ENCODE results near the gene MICAL2.
A peak's percentile ranks its signal among the peaks of the same experiment; 100 is the strongest.

The MICAL2 gene

GRCh38 chr11:12189543-12190235 lies 79.3 kb downstream of the MICAL2 start:
- no peak for DNase-seq (ENCODE audit: low spot score)

GRCh38 chr11:12190511-12190910 lies 80.1 kb downstream of the MICAL2 start:
- DNase-seq (ENCODE audit: low spot score): no peak

GRCh38 chr11:12192794-12193514 lies 82.6 kb downstream of the MICAL2 start:
- no peak for DNase-seq (ENCODE audit: low spot score)

DNA sequence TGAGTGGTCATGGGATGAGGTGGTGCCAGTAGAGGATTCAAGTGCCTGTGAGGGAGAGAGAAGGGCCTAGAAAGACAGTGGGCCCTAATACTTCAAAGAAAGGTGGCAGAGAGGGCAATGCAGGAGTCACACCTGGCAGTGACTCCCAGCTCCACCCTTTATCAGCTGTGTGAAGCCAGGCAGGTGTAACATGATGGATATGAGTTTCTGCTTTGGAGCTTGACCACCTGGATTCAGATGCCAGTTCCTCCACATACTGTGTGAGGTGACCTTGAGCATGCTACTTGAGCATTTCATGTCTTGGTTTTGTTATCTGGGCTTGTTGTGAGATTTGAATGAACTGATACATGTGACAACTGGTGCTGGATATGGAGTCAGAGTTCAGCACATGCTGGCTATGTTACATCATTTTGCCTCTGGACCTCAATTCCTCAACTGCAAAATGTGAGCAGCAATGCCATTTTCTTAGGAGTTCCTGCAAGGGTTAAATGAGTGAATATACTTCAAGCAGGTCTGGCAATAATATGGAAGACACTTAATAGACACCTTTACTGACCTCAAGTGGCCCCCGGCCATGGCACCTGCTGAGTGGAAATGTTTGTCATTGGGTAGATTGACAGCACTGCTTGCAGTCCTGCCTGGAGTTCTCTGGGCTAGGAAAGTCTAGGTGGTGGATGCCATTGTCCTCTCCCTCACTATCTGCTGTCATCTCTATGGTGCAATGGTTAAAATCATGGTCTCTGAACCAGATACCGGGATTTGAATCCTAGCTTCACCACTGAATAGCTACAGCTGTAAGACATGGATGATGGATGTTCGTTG lies 83.3 kb downstream of the MICAL2 start:
- DNase-seq (ENCODE audit: low spot score): no peak

GRCh38 chr11:12195768-12196167 lies 85.4 kb downstream of the MICAL2 start:
- DNase-seq (ENCODE audit: low spot score): no peak

GRCh38 chr11:12196308-12196707 lies 85.9 kb downstream of the MICAL2 start:
- no peak for DNase-seq (ENCODE audit: low spot score)

GRCh38 chr11:12196872-12197271 lies 86.5 kb downstream of the MICAL2 start:
- DNase-seq (ENCODE audit: low spot score): no peak

DNA sequence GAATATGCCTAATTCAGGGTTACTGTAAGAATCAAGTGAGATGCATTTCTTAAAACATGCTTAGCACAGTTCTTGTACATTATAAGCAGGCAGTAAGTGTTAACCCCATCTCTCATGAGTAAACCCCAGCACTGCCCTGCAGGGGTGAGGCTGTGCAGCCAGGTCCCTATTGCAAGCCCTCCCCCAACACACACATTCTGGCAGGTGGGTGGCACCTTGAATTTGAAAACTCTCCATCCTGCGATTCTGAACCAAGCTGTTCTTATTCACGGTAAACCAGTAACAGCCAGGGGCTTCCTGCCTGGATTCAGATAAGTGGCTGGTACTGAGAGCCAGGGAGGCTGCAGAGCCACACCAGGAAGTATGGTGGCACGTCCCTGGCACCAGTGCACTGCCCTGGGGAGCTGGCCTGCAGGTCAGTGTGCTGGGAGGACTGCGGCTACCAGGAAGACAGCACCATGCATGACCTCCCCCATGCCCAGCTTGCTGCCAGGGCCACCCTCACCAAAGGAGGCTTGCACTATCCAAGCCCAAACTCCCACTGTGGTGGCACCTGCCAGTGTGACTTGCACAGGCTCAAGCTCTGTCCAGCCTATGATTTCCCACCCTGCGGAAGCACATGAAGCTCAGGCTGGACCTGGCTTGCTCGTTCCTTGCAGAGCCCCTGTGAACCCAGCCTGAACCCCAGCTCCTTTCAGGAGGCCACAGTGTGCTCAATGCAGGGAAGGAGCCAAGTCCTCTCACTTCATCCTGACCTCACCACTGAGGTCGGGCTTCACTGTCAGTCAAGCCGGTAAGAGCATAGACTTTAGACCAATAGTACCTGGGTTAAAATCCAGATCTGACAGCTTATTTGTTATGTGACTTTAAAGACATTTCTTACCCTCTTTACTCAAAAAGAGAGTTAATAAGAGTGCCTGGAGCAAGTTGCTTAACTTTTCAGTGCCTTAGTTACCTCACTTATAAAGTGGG lies 88.1 kb downstream of the MICAL2 start:
- no peak for DNase-seq (ENCODE audit: low spot score)

DNA sequence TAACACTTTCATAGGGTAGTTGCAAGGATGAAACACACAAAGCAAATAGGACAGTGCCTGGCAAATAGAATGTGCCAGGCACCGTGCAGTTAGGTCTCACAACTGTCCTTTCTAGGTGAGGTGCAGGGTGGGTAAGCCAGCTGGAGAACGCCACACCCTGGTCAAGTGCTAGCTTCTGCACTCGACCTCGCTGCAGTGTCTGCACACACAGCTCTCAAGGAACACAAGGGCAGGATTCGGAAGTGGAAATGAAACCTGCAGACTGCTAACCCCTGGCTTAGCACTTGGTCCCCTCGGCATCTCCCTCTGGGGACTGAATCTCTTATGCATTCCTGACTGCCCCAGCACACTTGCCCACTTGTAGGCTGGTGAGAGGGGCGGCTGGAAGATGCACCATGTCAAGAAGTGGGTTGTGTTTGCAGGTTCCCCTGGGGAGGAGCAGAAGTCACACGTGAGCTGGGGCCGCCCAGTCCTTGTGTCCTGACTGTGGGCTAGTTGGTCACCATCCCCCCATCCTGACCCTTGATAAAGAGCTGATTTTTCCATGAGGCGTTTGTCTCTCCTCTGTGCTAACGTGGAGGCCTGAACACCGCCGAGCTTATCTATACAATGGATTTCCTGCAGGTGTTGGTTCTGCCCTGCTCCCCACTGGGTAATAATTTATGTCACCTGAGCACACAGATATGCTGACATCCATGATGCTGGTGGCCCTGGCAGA lies 89.0 kb downstream of the MICAL2 start:
- DNase-seq (ENCODE audit: low spot score): no peak

GRCh38 chr11:12200279-12200990 lies 90.0 kb downstream of the MICAL2 start:
- DNase-seq (ENCODE audit: low spot score): peak; percentile 39

- peak; percentile 67 for DNase-seq (ENCODE audit: low spot score)
Observed at GRCh38 chr11:12200991-12201985, 90.9 kb downstream of the MICAL2 start.

DNA sequence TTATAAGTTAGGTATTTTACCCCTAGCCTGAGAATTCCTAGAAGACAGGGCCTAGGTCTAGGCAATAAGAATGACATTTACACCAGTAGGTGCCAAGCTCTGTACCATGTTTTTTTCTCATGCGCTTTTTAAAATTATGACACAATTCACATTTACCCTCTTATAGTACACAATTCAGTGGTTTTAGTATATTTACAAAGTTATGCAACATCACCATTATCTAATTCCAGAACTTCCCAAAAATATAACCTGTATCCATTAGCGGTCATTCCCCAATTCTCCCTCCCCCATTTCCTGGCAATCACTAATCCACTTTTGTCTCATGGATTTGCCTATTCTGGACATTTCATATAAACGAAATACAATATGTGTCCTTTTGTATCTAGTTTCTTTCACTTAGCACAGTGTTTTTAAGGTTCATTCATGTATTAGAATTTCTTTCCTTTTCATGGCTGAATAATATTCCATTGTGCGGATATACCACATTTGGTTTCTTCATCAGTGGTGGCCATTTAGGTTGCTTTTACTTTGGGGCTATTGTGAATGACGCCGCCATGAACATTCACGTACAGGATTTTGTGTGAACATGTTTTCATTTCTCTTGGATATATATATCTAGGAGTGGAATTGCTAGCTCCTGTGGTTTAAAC lies 92.4 kb downstream of the MICAL2 start:
- DNase-seq (ENCODE audit: low spot score): no peak

- no peak for DNase-seq (ENCODE audit: low spot score)
Observed at GRCh38 chr11:12204506-12204905, 94.1 kb downstream of the MICAL2 start.

DNA sequence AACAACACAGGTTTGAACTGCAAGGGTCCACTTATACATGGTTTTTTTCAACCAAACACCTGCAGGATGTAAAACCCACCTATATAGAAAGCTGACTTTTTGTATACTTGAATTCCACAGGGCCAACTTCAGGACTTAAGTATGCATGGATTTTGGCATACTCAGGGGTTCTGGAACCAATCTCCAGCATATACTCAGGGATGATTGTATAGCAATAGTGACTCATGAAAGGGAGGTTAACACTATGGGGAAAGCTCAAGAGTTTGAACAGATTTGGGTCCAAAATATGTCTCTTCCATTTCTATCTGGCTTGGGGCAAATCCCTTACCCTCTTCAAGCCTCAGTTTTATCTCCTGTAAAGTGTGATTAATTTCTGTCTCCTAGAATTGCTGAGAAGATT lies 94.9 kb downstream of the MICAL2 start:
- no peak for DNase-seq (ENCODE audit: low spot score)

DNA sequence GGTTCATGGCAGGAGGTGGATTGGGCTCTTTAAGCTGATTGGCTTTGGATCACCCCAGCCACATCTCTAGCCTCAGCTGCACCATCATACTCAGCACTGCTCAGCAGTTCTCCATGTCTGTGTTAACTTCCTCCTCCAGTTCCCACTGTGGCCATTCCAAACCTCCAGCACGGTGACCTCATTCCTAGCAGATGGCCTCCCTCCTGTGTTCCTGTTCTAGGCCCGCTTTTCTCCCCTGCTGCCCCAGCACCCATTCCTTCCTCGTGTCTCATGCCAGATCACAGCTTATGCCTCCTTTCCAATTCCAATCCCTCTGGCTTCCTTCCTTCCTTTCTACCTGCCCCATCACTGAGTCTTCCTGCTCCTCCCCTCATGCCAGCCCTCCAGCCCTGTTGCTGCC lies 96.1 kb downstream of the MICAL2 start:
- DNase-seq (ENCODE audit: low spot score): no peak

GRCh38 chr11:12207384-12208150 lies 97.2 kb downstream of the MICAL2 start:
- peak; percentile 57 for DNase-seq (ENCODE audit: low spot score)

DNA sequence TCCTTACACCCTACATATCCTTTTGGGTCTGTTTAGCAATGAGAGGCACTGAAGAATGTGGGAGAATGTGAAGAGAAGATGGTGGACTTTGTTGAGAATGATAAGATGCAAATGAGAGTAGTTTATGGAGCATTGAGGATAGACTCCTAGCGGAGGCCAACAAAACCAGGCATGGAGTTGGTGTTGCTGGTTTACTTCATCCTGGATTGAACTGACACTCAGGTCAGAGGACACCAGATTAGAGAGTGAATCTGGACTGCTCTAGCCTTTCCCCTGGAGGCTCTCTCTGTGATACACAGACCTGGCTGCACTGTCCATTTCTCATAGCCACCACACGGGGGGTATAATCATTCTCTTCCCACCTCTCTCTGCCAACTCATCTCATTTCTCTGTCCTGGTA lies 98.7 kb downstream of the MICAL2 start:
- no peak for DNase-seq (ENCODE audit: low spot score)

- no peak for DNase-seq (ENCODE audit: low spot score)
Observed at GRCh38 chr11:12210200-12210599, 99.8 kb downstream of the MICAL2 start.

Data from AG08396 (cell line).